ENCODE results near the gene GOLGA6L9. TPM values are rescaled to one million over a fixed set of nuclear protein-coding genes. Genes with fewer than 3 reads are reported as not detected.
"Not testable (repeated sequence)": the region's sequence is repeated elsewhere in the genome, so short reads cannot be mapped to it uniquely, and the experiment has no call there.

The GOLGA6L9 gene
- total RNA-seq, 4 donors from 2014 or later: 1.4 to 3.4 (median 1.8) TPM

- no peaks in the 10 kb centered on the region for H3K36me3 ChIP-seq
- H3K27me3 ChIP-seq: no peaks in the 10 kb centered on the region
- TF ChIP-seq CTCF (IDR thresholded peaks at IDR 0.05 in 4 of 5, conservative IDR thresholded peaks at IDR 0.05 in 1 of 5) (no peak), POLR2A (IDR thresholded peaks at IDR 0.05) (no peak)
- H3K4me1 ChIP-seq: no peaks in the 10 kb centered on the region
- no peak overlapping the region for H3K27ac ChIP-seq
- DNase-seq (no peak), ATAC-seq (no peak)
- H3K4me3 ChIP-seq: no peak overlapping the region
- H3K9me3 ChIP-seq: no peaks in the 10 kb centered on the region
- intact Hi-C loops (cut with DNase I; ENCODE audit: low total_unique reads): no loop called here
- in situ Hi-C loops (cut with MboI; ENCODE audit: low sequenced_read_pairs in 4 of 4): no loop called here
These were observed 30.8 kb upstream of the GOLGA6L9 start for GRCh38 chr15:82398785-82399184.

GRCh38 chr15:82399366-82400103 is 30.1 kb upstream of the GOLGA6L9 start:
- intact Hi-C loops (cut with DNase I; ENCODE audit: low total_unique reads); H3K9me3 ChIP-seq; H3K27me3 ChIP-seq; H3K4me3 ChIP-seq; H3K36me3 ChIP-seq; in situ Hi-C loops (cut with MboI; ENCODE audit: low sequenced_read_pairs in 4 of 4); ATAC-seq; H3K4me1 ChIP-seq; H3K27ac ChIP-seq; DNase-seq: not testable (repeated sequence)

GRCh38 chr15:82401918-82402317 is 27.7 kb upstream of the GOLGA6L9 start:
- in situ Hi-C loops (cut with MboI; ENCODE audit: low sequenced_read_pairs in 4 of 4); H3K9me3 ChIP-seq; intact Hi-C loops (cut with DNase I; ENCODE audit: low total_unique reads); ATAC-seq; H3K4me1 ChIP-seq; H3K4me3 ChIP-seq; H3K27ac ChIP-seq; DNase-seq; H3K36me3 ChIP-seq; H3K27me3 ChIP-seq: not testable (repeated sequence)

GRCh38 chr15:82402341-82402740 is 27.3 kb upstream of the GOLGA6L9 start:
- H3K9me3 ChIP-seq; intact Hi-C loops (cut with DNase I; ENCODE audit: low total_unique reads); H3K27me3 ChIP-seq; in situ Hi-C loops (cut with MboI; ENCODE audit: low sequenced_read_pairs in 4 of 4); DNase-seq; H3K4me1 ChIP-seq; H3K27ac ChIP-seq; H3K4me3 ChIP-seq; H3K36me3 ChIP-seq; ATAC-seq: not testable (repeated sequence)

- in situ Hi-C loops (cut with MboI; ENCODE audit: low sequenced_read_pairs in 4 of 4); H3K27ac ChIP-seq; intact Hi-C loops (cut with DNase I; ENCODE audit: low total_unique reads); H3K27me3 ChIP-seq; H3K36me3 ChIP-seq; H3K4me1 ChIP-seq; DNase-seq; H3K9me3 ChIP-seq; H3K4me3 ChIP-seq; ATAC-seq: not testable (repeated sequence)
These were observed 23.4 kb upstream of the GOLGA6L9 start for GRCh38 chr15:82406211-82406610.

- H3K27ac ChIP-seq; H3K27me3 ChIP-seq; DNase-seq; H3K36me3 ChIP-seq; H3K4me1 ChIP-seq; H3K9me3 ChIP-seq; intact Hi-C loops (cut with DNase I; ENCODE audit: low total_unique reads); in situ Hi-C loops (cut with MboI; ENCODE audit: low sequenced_read_pairs in 4 of 4); ATAC-seq; H3K4me3 ChIP-seq: not testable (repeated sequence)
These were observed 19.3 kb upstream of the GOLGA6L9 start for GRCh38 chr15:82410306-82410705.

- H3K4me1 ChIP-seq: not testable (repeated sequence)
These were observed 18.0 kb upstream of the GOLGA6L9 start for GRCh38 chr15:82411595-82411994.

GRCh38 chr15:82414525-82415191 is 15.0 kb upstream of the GOLGA6L9 start:
- ATAC-seq; H3K4me3 ChIP-seq; H3K9me3 ChIP-seq; DNase-seq; H3K36me3 ChIP-seq; in situ Hi-C loops (cut with MboI; ENCODE audit: low sequenced_read_pairs in 4 of 4); H3K4me1 ChIP-seq; H3K27me3 ChIP-seq; intact Hi-C loops (cut with DNase I; ENCODE audit: low total_unique reads); H3K27ac ChIP-seq: not testable (repeated sequence)

More at GRCh38 chr15:82411595-82411994, 18.0 kb upstream of the GOLGA6L9 start:
- in situ Hi-C loops (cut with MboI; ENCODE audit: low sequenced_read_pairs in 4 of 4); H3K27ac ChIP-seq; H3K27me3 ChIP-seq; H3K9me3 ChIP-seq; DNase-seq; intact Hi-C loops (cut with DNase I; ENCODE audit: low total_unique reads); H3K36me3 ChIP-seq; ATAC-seq; H3K4me3 ChIP-seq: not testable (repeated sequence)

- in situ Hi-C loops (cut with MboI; ENCODE audit: low sequenced_read_pairs in 4 of 4); H3K36me3 ChIP-seq; H3K27me3 ChIP-seq; H3K9me3 ChIP-seq; intact Hi-C loops (cut with DNase I; ENCODE audit: low total_unique reads); H3K27ac ChIP-seq; DNase-seq; H3K4me3 ChIP-seq; H3K4me1 ChIP-seq; ATAC-seq: not testable (repeated sequence)
These were observed 9.1 kb upstream of the GOLGA6L9 start for GRCh38 chr15:82420516-82420915.

- H3K4me3 ChIP-seq; H3K4me1 ChIP-seq; H3K9me3 ChIP-seq; H3K27me3 ChIP-seq; H3K27ac ChIP-seq; H3K36me3 ChIP-seq; DNase-seq; in situ Hi-C loops (cut with MboI; ENCODE audit: low sequenced_read_pairs in 4 of 4); ATAC-seq; intact Hi-C loops (cut with DNase I; ENCODE audit: low total_unique reads): not testable (repeated sequence)
These were observed 8.7 kb upstream of the GOLGA6L9 start for GRCh38 chr15:82420966-82421365.

- DNase-seq; in situ Hi-C loops (cut with MboI; ENCODE audit: low sequenced_read_pairs in 4 of 4); H3K36me3 ChIP-seq; ATAC-seq; H3K27me3 ChIP-seq; H3K4me3 ChIP-seq; intact Hi-C loops (cut with DNase I; ENCODE audit: low total_unique reads); H3K4me1 ChIP-seq; H3K9me3 ChIP-seq; H3K27ac ChIP-seq: not testable (repeated sequence)
These were observed 2.5 kb upstream of the GOLGA6L9 start for GRCh38 chr15:82427117-82427516.
